H7 (cell line): ENCODE measurements around the gene NRXN2. TPM values are rescaled to one million over a fixed set of nuclear protein-coding genes. Genes with fewer than 3 reads are reported as not detected.

Source experiments
- DNase-seq: peaks from one replicate; pipeline ENCODE4 v3.0.0; 2012
- H3K27me3 ChIP-seq: 2 replicates; pipeline ENCODE4 v1.6.0; 2011; ENCODE audit warnings: mild to moderate bottlenecking, low read length; ENCODE audit not compliant: control insufficient read depth, insufficient read depth
- H3K36me3 ChIP-seq: replicated peaks from 2 replicates; pipeline ENCODE4 v1.5.1; 2011; ENCODE audit warnings: low read length; ENCODE audit not compliant: control insufficient read depth, insufficient read depth
- H3K4me3 ChIP-seq: 2 replicates; pipeline ENCODE4 v1.5.1; 2011; ENCODE audit warnings: low read depth, mild to moderate bottlenecking, control low read depth, low read length, moderate library complexity; ENCODE audit not compliant: insufficient read depth
- total RNA-seq: library from RNA; depleted of rRNA; stranded (reverse); fragments of >200 nt; shearing (Covaris generic); gene quantifications from 2 replicates; pipeline ENCODE4 v1.2.3, GENCODE V29; 2014; rRNA removed

The NRXN2 gene
- total RNA-seq, result 0.85 and 1.9 TPM in 2 replicates

DNA sequence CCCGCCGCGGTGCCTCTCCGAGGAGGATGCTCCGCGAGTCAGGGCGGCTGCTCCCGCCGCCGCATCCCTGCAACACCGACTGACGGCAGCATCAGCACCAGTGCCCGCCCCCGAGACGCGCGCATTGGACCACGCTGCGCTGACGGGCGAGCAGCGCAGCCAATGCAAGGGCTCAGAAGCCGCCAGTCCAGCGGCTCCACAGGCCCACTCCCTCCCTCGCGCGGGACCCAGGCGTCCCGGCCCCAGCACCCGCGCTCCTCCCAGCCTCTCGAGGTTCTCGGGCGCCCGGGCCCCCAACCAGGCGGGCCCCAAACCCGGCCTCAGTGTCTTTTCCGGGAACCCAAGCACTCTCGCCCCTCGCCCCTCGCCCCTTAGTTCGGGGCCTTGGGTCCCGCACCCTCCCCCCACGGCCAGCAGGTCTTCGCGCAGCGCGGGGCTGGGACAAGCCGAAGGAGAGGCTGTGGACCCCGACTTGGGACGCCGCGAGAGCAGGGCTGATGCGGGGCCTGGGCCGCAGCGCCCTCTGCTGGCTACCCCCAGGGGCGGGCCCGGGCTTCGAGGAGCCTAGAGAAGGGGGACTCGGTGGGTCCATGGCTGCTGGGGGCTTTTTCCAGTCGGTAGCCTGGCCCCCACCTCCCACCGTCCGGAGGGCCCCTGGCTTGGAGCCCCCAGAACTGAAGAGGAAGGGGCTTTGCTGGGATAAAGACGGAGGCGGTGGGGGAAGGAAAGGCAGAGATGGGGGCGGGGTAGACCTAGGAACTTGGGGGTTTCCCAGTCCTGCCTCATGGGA, at the start of gene NRXN2:
TSS of gene NRXN2 (minus strand) at position 81 of the 790 bp plus-strand sequence. CDS start 9,498 bp downstream, outside the sequence.
- Histone ChIP-seq H3K4me3 (peak within 1 kb of the TSS; percentile 64), H3K27me3 (peaks cover 29% of the 10 kb centered on the region), H3K36me3 (no peaks in the 10 kb centered on the region)
- DNase-seq, result peak; percentile 98

DNA sequence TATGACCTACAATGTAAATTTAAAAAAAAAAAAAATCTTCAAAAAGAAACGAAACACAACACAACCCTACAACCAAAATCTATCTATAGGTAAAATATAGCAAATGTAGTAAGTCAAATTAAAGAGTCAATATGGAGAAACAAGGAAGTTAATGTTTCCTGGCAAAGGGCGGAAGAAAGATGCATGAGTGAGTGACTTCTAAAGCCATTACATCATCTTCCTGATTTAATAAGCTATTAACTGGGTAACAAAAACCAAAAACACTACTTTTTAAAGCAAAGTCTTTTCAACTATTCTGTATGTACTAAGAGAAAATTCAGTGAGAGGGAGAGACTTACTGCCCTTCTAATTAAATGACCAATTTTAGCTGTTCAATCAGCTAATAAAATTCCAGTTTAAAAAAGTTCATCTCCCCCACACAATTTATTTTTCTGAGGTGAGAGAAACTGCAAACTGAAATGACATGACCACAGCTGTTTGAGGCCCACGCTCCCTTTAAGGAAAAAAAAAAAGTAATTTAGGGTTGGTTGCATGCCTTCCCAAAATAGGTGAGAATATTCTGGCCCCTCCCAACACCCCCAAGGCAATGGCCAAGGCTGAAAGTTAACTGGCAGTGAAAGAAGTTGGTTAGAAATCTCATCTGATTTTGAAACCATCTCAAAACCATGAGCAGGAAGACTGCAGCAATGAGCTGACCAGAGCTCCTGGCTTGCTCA, 49.5 kb upstream of the NRXN2 start:
- Histone ChIP-seq H3K27me3 (no peaks in the 10 kb centered on the region), H3K4me3 (no peak overlapping the region), H3K36me3 (peaks cover 86% of the 10 kb centered on the region)
- DNase-seq, result no peak

DNA sequence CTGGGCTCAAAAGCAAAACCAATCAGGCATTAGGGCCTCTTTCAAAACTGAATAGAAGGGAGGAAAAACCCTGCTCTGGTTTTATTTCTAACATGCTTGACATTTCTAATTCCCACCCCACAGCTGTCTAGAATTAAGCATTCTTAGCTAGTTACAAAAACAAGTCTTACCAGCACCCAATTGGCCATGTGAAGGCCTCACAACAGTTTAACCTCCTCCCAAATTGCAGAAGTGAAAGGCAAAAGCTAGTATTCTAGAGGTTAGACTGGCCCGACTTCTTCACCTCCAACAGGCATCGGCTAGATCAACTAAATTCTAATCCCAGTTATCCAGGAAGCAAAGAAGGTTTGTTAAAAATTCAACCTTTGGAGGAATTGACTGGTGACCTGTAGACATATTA, 48.9 kb upstream of the NRXN2 start:
- H3K4me3 ChIP-seq, result no peak overlapping the region
- no peak for DNase-seq
- H3K36me3 ChIP-seq, result peaks cover 89% of the 10 kb centered on the region
- no peaks in the 10 kb centered on the region for H3K27me3 ChIP-seq

DNA sequence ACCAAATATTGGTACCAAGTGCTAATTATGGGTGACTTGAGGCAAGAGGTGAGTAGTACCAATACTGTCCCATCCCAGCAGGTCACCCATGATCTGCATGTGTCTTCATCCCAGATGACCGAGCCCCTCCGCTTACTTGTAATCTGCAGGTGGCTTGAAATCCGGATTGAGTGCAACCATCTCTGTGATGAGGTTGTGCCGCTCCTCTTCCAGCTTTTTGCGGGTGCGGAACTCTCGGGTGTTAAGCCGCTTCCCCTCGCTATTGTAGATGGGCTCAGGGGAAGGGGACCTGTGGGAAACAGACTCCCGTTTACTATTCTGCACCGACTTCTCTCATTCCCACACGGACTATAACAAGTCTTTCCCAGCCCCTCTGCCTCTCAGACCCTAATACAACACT, 47.1 kb upstream of the NRXN2 start:
- DNase-seq, result no peak
- Histone ChIP-seq H3K4me3 (no peak overlapping the region), H3K36me3 (peaks cover 79% of the 10 kb centered on the region), H3K27me3 (no peaks in the 10 kb centered on the region)

DNA sequence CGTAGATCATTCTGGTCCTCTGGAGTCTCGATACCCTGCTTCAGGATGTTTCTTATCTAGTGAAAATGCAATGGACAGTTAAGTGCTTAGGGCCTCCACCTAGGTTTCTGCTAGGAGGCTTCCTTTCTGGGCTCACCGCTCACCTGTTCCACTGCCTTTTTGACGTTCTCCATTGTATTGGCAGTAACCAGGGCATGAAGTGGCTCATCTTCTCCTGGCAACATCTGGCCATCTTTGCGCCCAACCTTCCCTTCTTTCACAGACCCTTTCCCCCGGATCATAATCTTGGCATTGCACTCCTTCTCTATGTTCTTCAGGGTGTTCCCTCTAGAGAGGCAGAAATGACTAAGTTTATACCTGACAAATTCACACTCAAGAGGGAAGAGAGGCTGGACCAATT, 46.3 kb upstream of the NRXN2 start:
- no peaks in the 10 kb centered on the region for H3K27me3 ChIP-seq
- no peak overlapping the region for H3K4me3 ChIP-seq
- H3K36me3 ChIP-seq, result peaks cover 81% of the 10 kb centered on the region
- no peak for DNase-seq

DNA sequence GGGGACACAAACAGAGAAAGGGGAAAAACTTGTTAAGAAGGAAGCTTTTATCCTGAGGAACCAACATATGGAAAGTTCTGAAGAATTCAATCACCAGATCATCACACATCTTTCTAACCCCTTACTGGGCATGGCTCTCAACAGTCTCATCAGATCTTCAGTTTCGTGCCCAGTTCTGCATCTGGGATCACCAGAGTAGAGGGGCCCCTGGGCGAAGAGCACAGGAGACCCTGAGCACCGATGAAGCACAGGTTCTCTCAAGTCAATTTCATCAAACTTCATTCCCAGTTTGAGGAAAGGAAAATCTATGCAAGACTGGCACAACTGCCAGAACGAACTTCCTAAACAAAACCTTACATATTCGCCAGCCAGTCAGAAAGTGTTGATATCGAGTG, 45.3 kb upstream of the NRXN2 start:
- DNase-seq, result no peak
- Histone ChIP-seq H3K4me3 (no peak overlapping the region), H3K36me3 (peaks cover 76% of the 10 kb centered on the region), H3K27me3 (no peaks in the 10 kb centered on the region)

DNA sequence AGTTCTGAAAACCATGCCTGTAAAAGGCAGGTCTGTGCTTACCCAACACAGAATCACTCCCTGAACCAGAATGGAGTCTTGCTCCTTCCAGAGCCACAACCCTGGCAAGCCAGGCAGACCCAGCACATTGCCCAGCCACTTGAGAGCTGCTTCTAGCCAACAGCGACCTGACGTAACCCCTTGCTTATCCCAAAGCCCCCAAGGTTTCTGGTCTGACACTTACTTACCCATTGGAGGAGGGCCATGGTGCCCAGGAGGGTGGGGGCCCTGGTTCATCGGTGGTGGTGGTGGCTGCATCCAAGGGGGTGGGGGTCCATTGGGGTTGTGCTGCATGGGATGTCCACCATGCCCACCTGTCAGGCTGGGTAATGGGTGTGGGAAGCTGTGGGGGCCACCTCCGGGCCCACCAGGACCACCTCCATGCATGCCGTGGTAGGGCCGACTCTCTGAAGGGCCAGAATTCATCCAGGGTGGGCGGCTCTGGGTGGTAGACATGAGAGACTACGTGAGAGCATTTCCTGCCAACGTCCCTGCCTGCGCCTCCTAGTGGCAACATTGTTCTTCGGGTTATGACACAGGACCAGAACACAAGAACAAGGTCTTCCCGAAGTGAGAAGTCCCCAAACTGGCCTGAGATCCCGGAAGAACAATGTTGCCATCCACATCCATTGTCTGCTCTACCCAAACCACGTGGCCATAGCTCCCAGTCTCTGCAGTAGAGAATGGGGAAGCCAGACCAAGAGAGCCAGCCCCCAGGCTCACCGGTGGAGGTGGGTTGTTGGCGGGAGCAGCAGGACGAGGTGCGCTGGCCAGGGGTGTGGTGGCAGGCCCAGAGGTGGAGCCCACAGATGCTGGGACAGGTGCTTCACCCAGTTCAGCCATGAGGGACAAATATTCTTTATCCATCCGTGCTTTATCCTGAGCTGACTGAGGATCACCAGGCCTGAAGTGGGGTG, 44.6 kb upstream of the NRXN2 start:
- H3K36me3 ChIP-seq, result peaks cover 69% of the 10 kb centered on the region
- H3K4me3 ChIP-seq, result no peak overlapping the region
- DNase-seq, result peak; percentile 82
- no peaks in the 10 kb centered on the region for H3K27me3 ChIP-seq

DNA sequence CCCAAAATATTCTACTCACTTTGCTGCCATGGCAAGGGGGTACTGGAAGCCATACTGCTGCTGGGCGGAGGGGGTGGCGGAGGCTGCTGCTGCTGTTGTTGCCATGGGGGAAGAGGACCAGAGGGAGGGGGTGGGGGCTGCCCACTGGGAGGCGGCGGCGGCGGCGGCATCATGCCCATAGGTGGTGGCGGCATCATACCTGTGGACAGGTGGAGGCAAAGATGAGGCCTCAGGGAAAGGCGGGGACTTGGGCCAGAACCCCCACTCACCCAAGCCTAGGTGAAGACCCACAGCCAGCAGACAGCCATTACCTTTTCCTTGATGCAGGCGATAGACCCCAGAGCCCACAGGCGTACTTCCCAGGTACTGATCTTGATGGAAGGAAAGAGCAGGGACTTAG, 43.9 kb upstream of the NRXN2 start:
- Histone ChIP-seq H3K36me3 (peaks cover 67% of the 10 kb centered on the region), H3K27me3 (no peaks in the 10 kb centered on the region), H3K4me3 (no peak overlapping the region)
- DNase-seq, result peak; percentile 23

DNA sequence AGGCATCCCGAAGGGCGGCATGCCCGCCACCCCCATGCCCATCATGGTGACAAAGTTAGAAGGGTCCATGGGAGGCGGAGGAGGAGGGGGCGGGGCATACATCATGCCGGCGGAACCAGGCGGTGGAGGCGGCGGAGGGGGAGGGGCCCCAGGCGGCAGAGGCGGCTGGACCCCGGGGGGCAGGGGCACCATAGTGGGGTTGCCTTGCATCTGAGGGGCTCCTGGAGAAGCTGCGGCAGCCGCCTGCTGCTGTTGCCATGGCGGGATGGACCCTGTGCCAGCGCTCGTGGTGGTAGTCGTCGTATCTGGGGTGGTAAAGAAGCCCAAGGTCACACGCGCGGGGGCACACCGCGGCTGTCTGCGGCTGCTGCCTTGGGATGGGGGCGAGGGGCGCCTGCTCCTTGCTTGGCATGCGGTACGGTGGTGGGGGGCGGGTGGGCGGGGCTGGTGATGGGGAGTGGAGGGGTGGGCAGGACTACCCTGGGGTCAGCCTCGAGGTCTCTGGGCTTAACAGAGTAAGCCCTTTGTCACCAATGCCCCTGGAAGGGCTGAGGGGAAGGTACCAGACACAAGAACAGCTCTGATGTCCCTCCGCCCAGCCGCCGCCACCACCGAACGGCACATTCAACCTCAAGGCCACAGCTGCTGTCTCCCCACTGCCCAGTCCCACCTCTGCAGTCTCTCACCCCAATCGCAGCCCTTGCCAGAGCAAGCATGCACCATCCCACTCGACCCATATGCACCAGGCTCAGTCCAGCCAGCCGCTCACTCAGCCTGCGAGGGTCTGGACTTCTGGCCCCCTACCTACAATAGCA, 43.1 kb upstream of the NRXN2 start:
- Histone ChIP-seq H3K36me3 (peaks cover 60% of the 10 kb centered on the region), H3K27me3 (no peaks in the 10 kb centered on the region), H3K4me3 (no peak overlapping the region)
- DNase-seq, result peak; percentile 81

DNA sequence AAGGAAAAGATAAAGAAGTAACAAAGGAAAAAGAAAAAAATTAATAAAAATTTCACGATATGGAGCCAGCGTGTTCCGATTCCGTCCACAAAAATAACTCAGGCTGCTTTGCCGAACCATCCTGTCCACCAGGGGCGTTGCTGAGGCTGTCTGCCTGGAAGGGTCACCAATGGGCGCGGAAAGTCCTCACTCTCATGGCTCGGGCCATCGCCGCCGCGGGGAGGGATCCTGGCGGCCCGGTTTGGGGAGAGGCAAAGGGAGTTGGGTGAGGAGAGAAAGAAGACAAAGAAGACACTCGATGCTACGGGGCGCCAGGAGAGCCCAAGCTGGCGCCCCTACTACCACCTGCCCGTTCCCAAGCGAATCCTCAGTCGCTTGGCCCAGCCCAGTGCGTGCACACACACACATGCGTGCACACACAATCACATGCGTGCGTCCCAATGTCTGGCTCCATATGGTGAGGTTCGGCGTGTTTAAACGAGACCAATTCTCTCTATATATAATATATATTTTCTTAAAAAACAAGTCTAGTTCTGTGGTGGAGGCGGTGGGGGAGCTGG, 42.4 kb upstream of the NRXN2 start:
- Histone ChIP-seq H3K36me3 (peaks cover 53% of the 10 kb centered on the region), H3K4me3 (no peak overlapping the region), H3K27me3 (no peaks in the 10 kb centered on the region)
- peak; percentile 78 for DNase-seq

DNA sequence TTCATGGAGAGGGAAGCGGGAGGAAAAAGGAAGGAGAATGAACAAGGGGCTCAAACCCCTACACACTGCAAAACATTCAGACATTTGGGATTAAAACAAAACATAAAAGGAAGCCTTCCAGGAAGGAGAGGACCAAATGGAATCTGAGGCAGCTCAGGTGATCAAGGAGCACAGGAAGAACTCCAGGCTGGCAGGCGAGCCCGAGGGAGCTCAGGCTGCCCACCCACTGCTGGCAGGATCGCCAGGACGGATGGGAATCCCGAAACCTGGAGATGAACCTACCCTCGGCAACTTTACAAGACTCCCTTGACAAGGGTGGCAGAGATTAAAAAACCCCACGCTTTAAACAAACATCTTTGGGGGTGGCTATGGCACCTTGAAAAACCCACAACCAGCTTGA, 41.8 kb upstream of the NRXN2 start:
- no peak overlapping the region for H3K4me3 ChIP-seq
- H3K27me3 ChIP-seq, result no peaks in the 10 kb centered on the region
- no peak for DNase-seq
- H3K36me3 ChIP-seq, result peaks cover 47% of the 10 kb centered on the region

DNA sequence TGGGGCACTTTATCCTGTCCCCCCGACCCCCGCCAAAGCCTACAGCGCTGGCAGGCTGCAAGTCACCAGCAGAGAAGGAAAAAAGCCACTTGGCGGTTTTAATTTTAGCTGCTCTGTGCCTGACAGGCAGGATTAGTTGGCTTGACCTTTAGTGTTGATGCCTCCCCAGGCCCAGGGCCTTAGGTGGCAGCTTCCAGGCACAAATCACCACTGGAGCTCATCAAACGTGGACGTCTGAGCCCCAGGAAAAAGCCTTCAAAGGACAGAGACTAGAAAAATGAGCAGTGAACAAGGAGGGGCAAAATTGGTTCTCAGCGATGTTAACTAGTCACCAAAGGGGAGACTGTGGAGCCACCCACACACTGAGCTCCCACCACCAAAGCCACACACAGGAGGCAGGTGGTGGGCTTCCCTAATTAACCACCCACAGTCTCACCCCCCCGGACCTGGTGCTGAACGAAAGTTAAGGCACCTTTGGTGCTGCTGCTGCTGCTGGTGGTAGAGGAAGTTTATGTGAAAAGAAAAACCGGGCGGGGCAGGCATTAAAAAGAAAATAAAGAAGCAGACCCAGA, 41.1 kb upstream of the NRXN2 start:
- H3K27me3 ChIP-seq, result no peaks in the 10 kb centered on the region
- H3K36me3 ChIP-seq, result peaks cover 41% of the 10 kb centered on the region
- H3K4me3 ChIP-seq, result no peak overlapping the region
- DNase-seq, result peak; percentile 26

DNA sequence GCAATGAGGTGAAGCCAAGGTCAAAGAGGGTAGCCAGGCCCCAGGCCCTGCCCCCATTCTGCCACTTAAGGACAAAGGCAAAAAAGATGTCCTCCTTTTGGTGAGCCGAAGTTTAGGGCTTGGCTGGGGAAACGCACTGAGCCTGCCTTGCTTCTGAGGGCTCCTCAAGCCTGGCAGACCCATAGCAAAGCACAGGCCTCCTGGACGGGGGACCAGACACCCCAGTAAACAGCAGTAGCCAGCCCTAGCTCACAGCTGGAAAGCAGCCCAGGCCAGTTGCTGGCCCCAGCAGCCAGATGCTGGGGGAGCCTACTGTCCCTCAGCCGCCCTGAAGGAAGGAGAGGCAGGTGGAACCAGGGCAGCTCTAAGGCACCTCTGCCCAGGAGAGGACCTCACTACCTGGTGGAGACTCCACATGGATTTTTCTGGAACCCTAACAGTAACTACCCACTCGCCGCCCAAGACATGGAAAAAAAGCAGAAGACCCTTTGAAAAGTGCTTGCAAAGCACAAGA, 40.6 kb upstream of the NRXN2 start:
- H3K36me3 ChIP-seq, result peaks cover 35% of the 10 kb centered on the region
- no peaks in the 10 kb centered on the region for H3K27me3 ChIP-seq
- DNase-seq, result peak; percentile 45
- no peak overlapping the region for H3K4me3 ChIP-seq
